ENCODE measurements around the gene PTEN.

Gene PTEN

GRCh38 chr10:87976101-87976743 is 112.8 kb downstream of the PTEN start:
- DNase-seq (ENCODE audit: low read depth) = no peak

GRCh38 chr10:87978166-87978565 is 114.7 kb downstream of the PTEN start:
- DNase-seq (ENCODE audit: low read depth) = no peak

- DNase-seq (ENCODE audit: low read depth) = no peak
Observed at GRCh38 chr10:87979847-87980246, 116.4 kb downstream of the PTEN start.

- no peak for DNase-seq (ENCODE audit: low read depth)
Observed at GRCh38 chr10:87983716-87984115, 120.3 kb downstream of the PTEN start.

- no peak for DNase-seq (ENCODE audit: low read depth)
Observed at GRCh38 chr10:87987206-87987605, 123.8 kb downstream of the PTEN start.

GRCh38 chr10:87991946-87992345 is 128.5 kb downstream of the PTEN start:
- DNase-seq (ENCODE audit: low read depth) = peak; percentile 11

GRCh38 chr10:88004451-88004850 is 141.0 kb downstream of the PTEN start:
- DNase-seq (ENCODE audit: low read depth) = peak; percentile 11

GRCh38 chr10:88006261-88006660 is 142.8 kb downstream of the PTEN start:
- no peak for DNase-seq (ENCODE audit: low read depth)

GRCh38 chr10:88008866-88009470 is 145.5 kb downstream of the PTEN start:
- DNase-seq (ENCODE audit: low read depth) = peak; percentile 8

GRCh38 chr10:88012641-88013040 is 149.2 kb downstream of the PTEN start:
- DNase-seq (ENCODE audit: low read depth) = no peak

- DNase-seq (ENCODE audit: low read depth) = no peak
Observed at GRCh38 chr10:88017781-88018180, 154.4 kb downstream of the PTEN start.

GRCh38 chr10:88019753-88020152 is 156.3 kb downstream of the PTEN start:
- DNase-seq (ENCODE audit: low read depth) = no peak

All from fibroblast of gingiva (primary cell).